Large intestine (tissue), 12 donors: ENCODE data around the gene BEX5. TPM values are rescaled to one million over a fixed set of nuclear protein-coding genes. Genes with fewer than 3 reads are reported as not detected.
A peak's percentile ranks its signal among the peaks of the same experiment; 100 is the strongest.
"Not testable (repeated sequence)": the region's sequence is repeated elsewhere in the genome, so short reads cannot be mapped to it uniquely, and the experiment has no call there.

Experiments
- DNase-seq, 2 donors: peaks; one replicate each; pipeline versions ENCODE4 v3.0.0 to v3.0.0-alpha.2; 2013
- H3K27ac ChIP-seq: one replicate; pipeline ENCODE4 v1.5.1; 2013; ENCODE audit warnings: low read length
- H3K27me3 ChIP-seq: 2 replicates; pipeline ENCODE4 v1.6.1; 2013; ENCODE audit warnings: low read length; ENCODE audit not compliant: control insufficient read depth, insufficient read depth
- H3K36me3 ChIP-seq: 2 replicates; pipeline ENCODE4 v1.6.1; 2013; ENCODE audit warnings: low read length; ENCODE audit not compliant: control insufficient read depth, insufficient read depth
- H3K4me1 ChIP-seq: one replicate; pipeline ENCODE4 v1.6.1; 2013; ENCODE audit warnings: low read length; ENCODE audit not compliant: control insufficient read depth, insufficient read depth
- H3K4me3 ChIP-seq: one replicate; pipeline ENCODE4 v1.5.1; 2013; ENCODE audit warnings: low read length
- H3K9me3 ChIP-seq: one replicate; pipeline ENCODE4 v1.6.1; 2013; ENCODE audit warnings: mild to moderate bottlenecking, low read depth, low read length, moderate library complexity; ENCODE audit not compliant: control insufficient read depth
- WGBS: methylation state at CpG from one replicate; pipeline ENCODE4 v1.1.5; 2013; ENCODE audit warnings: low lambda C conversion rate; ENCODE audit not compliant: insufficient coverage; 5-methylcytosine and 5-hydroxymethylcytosine counted together
- long read RNA-seq, 11 donors: transcript quantifications; one replicate each; lab custom pipeline, GENCODE V29; 2026
- polyA plus RNA-seq: library from polyadenylated mRNA; unstranded; fragments of 120-200 nt; gene quantifications from one replicate; pipeline ENCODE4 v1.2.1, GENCODE V29; 2013

Gene BEX5
- 10.4 TPM for polyA plus RNA-seq
- long read RNA-seq, donor 1, transcript BEX5-201 (3 exons, 857 nt), result major isoform, 8 of 8 reads
- long read RNA-seq, donor 1, partial matches to known transcripts, result 0 of 8 reads
- long read RNA-seq, donor 1, other reads (novel, unspliced or antisense), result 0 of 8 reads
- long read RNA-seq, donor 2, transcript BEX5-201 (3 exons, 857 nt), result major isoform, 6 of 6 reads
- long read RNA-seq, donor 2, partial matches to known transcripts, result 0 of 6 reads
- long read RNA-seq, donor 2, other reads (novel, unspliced or antisense), result 0 of 6 reads
- long read RNA-seq, donor 3, transcript BEX5-201 (3 exons, 857 nt), result major isoform, 19 of 19 reads
- long read RNA-seq, donor 3, partial matches to known transcripts, result 0 of 19 reads
- long read RNA-seq, donor 3, other reads (novel, unspliced or antisense), result 0 of 19 reads
- long read RNA-seq, donor 4, result 0 reads
- long read RNA-seq, donor 5, transcript BEX5-201 (3 exons, 857 nt), result major isoform, 6 of 6 reads
- long read RNA-seq, donor 5, partial matches to known transcripts, result 0 of 6 reads
- long read RNA-seq, donor 5, other reads (novel, unspliced or antisense), result 0 of 6 reads
- long read RNA-seq, donor 6, transcript BEX5-201 (3 exons, 857 nt), result major isoform, 9 of 9 reads
- long read RNA-seq, donor 6, partial matches to known transcripts, result 0 of 9 reads
- long read RNA-seq, donor 6, other reads (novel, unspliced or antisense), result 0 of 9 reads
- long read RNA-seq, donor 7, partial matches to known transcripts, result 0 of 2 reads
- long read RNA-seq, donor 7, other reads (novel, unspliced or antisense), result 0 of 2 reads
- long read RNA-seq, donor 8, transcript BEX5-201 (3 exons, 857 nt), result major isoform, 14 of 14 reads
- long read RNA-seq, donor 8, partial matches to known transcripts, result 0 of 14 reads
- long read RNA-seq, donor 8, other reads (novel, unspliced or antisense), result 0 of 14 reads
- long read RNA-seq, donor 9, transcript BEX5-201 (3 exons, 857 nt), result major isoform, 15 of 15 reads
- long read RNA-seq, donor 9, partial matches to known transcripts, result 0 of 15 reads
- long read RNA-seq, donor 9, other reads (novel, unspliced or antisense), result 0 of 15 reads
- long read RNA-seq, donor 10, transcript BEX5-201 (3 exons, 857 nt), result major isoform, 8 of 8 reads
- long read RNA-seq, donor 10, partial matches to known transcripts, result 0 of 8 reads
- long read RNA-seq, donor 10, other reads (novel, unspliced or antisense), result 0 of 8 reads
- long read RNA-seq, donor 11, transcript BEX5-201 (3 exons, 857 nt), result major isoform, 10 of 10 reads
- long read RNA-seq, donor 11, partial matches to known transcripts, result 0 of 10 reads
- long read RNA-seq, donor 11, other reads (novel, unspliced or antisense), result 0 of 10 reads

- DNase-seq, result peak; percentile 70 to 83
- no CpG with 5 or more reads among the region's 15 CpGs for WGBS
- Histone ChIP-seq H3K27ac (peak within 1 kb of the TSS; percentile 70), H3K27me3 (no peaks in the 10 kb centered on the region), H3K4me1 (no peaks in the 10 kb centered on the region), H3K4me3 (peak within 1 kb of the TSS; percentile 61), H3K36me3 (no peaks in the 10 kb centered on the region), H3K9me3 (no peaks in the 10 kb centered on the region)
Measured at GRCh38 chrX:102155806-102156179, at the start of gene BEX5. Gene BEX5 (minus strand): TSS chrX:102155977. CDS start chrX:102154265, 1,712 bp downstream.

GRCh38 chrX:102185967-102186720 lies 30.4 kb upstream of the BEX5 start:
- DNase-seq, result no peak
- Histone ChIP-seq H3K9me3 (no peaks in the 10 kb centered on the region), H3K4me1 (no peaks in the 10 kb centered on the region), H3K27ac (no peak overlapping the region), H3K27me3 (no peaks in the 10 kb centered on the region), H3K36me3 (no peaks in the 10 kb centered on the region), H3K4me3 (no peak overlapping the region)
- WGBS, result no CpG with 5 or more reads among the region's 7 CpGs

GRCh38 chrX:102154900-102155805 lies 624 bp downstream of the BEX5 start:
- H3K27me3 ChIP-seq, result no peaks in the 10 kb centered on the region
- H3K36me3 ChIP-seq, result no peaks in the 10 kb centered on the region
- H3K4me3 ChIP-seq, result peak overlapping the region; percentile 61
- no CpG with 5 or more reads among the region's 32 CpGs for WGBS
- H3K27ac ChIP-seq, result peak overlapping the region; percentile 70
- H3K9me3 ChIP-seq, result no peaks in the 10 kb centered on the region
- H3K4me1 ChIP-seq, result no peaks in the 10 kb centered on the region
- peak in 1 of 2 donors; percentile 24 for DNase-seq

GRCh38 chrX:102154218-102154860 lies 1.4 kb downstream of the BEX5 start:
- WGBS, result no CpG with 5 or more reads among the region's 11 CpGs
- Histone ChIP-seq H3K27ac (no peak overlapping the region), H3K4me3 (peak overlapping the region; percentile 61), H3K9me3 (no peaks in the 10 kb centered on the region), H3K27me3 (no peaks in the 10 kb centered on the region), H3K4me1 (no peaks in the 10 kb centered on the region), H3K36me3 (no peaks in the 10 kb centered on the region)
- DNase-seq, result peak in 1 of 2 donors; percentile 21

- H3K4me3 ChIP-seq, H3K4me1 ChIP-seq, DNase-seq, H3K36me3 ChIP-seq, H3K9me3 ChIP-seq, H3K27ac ChIP-seq, H3K27me3 ChIP-seq: not testable (repeated sequence)
- no CpG with 5 or more reads among the region's 31 CpGs for WGBS
Measured at GRCh38 chrX:102142274-102142673, 13.5 kb downstream of the BEX5 start, which contains the start of gene TCEAL6. Gene TCEAL6 (minus strand): TSS chrX:102142481.

GRCh38 chrX:102141631-102142030 lies 14.1 kb downstream of the BEX5 start:
- not testable (repeated sequence) for H3K27ac ChIP-seq, H3K4me3 ChIP-seq, H3K36me3 ChIP-seq, H3K27me3 ChIP-seq, DNase-seq, H3K4me1 ChIP-seq, H3K9me3 ChIP-seq
- WGBS, result no CpG with 5 or more reads among the region's 19 CpGs

- WGBS, result no CpG with 5 or more reads among the region's 16 CpGs
- H3K27ac ChIP-seq, H3K27me3 ChIP-seq, H3K4me1 ChIP-seq, DNase-seq, H3K9me3 ChIP-seq, H3K4me3 ChIP-seq, H3K36me3 ChIP-seq: not testable (repeated sequence)
Measured at GRCh38 chrX:102140876-102141275, 14.9 kb downstream of the BEX5 start.

GRCh38 chrX:102138064-102138463 lies 17.7 kb downstream of the BEX5 start:
- no peak overlapping the region for H3K4me3 ChIP-seq
- H3K4me1 ChIP-seq, result no peaks in the 10 kb centered on the region
- peak in 1 of 2 donors; percentile 2 for DNase-seq
- no peaks in the 10 kb centered on the region for H3K9me3 ChIP-seq
- no CpG with 5 or more reads among the region's 4 CpGs for WGBS
- H3K27me3 ChIP-seq, result peaks cover 8% of the 10 kb centered on the region
- H3K27ac ChIP-seq, result no peak overlapping the region
- no peaks in the 10 kb centered on the region for H3K36me3 ChIP-seq
